K562 (cell line): ENCODE data around the gene VPS16. TPM values are rescaled to one million over a fixed set of nuclear protein-coding genes. Genes with fewer than 3 reads are reported as not detected.

ENCODE experiments used
- ATF3 ChIP-seq, 2 experiments: fragments of 450-650 bp in 1 of 2; sonication (generic) in 1 of 2; formaldehyde crosslinking in 1 of 2; IDR thresholded peaks in 1 of 2; conservative IDR thresholded peaks in 1 of 2; 2 replicates each; pipeline versions ENCODE4 v1.6.1 to v1.8.1; 2016 to 2023; ENCODE audit warnings: mild to moderate bottlenecking in 2 of 2, moderate library complexity in 2 of 2, inconsistent platforms in 1 of 2, missing genetic modification reagents in 1 of 2
- GTF2B ChIP-seq: IDR thresholded peaks from 2 replicates; pipeline ENCODE4 v1.6.1; 2011; ENCODE audit not compliant: insufficient read length; ENCODE audit errors: extremely low read depth
- HCFC1 ChIP-seq: IDR thresholded peaks from 2 replicates; pipeline ENCODE4 v1.6.1; 2012; ENCODE audit warnings: low read depth, low read length, improper control_type of control experiment
- JUN ChIP-seq, 2 experiments: sonication (generic) in 1 of 2; formaldehyde crosslinking in 1 of 2; IDR thresholded peaks; 2 replicates each; pipeline versions ENCODE4 v1.6.1 to v1.8.0; 2012 to 2022; ENCODE audit warnings: borderline replicate concordance in 2 of 2, mild to moderate bottlenecking in 2 of 2, improper control_type of control experiment in 1 of 2, low read depth in 1 of 2, low read length in 1 of 2, missing genetic modification reagents in 1 of 2
- KLF6 ChIP-seq: fragments of 250-450 bp; sonication (Bioruptor Pico); IDR thresholded peaks from 2 replicates; pipeline ENCODE4 v1.4.0; 2020; ENCODE audit warnings: mild to moderate bottlenecking, moderate library complexity, borderline replicate concordance
- LARP7 ChIP-seq: fragments of 450-650 bp; IDR thresholded peaks from 2 replicates; pipeline ENCODE4 v1.6.1; 2016
- MAZ ChIP-seq, 2 experiments: fragments of 450-650 bp in 1 of 2; sonication (generic) in 1 of 2; formaldehyde crosslinking; IDR thresholded peaks in 1 of 2; conservative IDR thresholded peaks in 1 of 2; 2 replicates each; pipeline versions ENCODE4 v1.4.0 to v1.5.0; 2020; ENCODE audit warnings: mild to moderate bottlenecking in 1 of 2, missing genetic modification reagents in 1 of 2
- MITF ChIP-seq: IDR thresholded peaks from 2 replicates; pipeline ENCODE4 v1.6.1; 2014; ENCODE audit warnings: antibody characterized with exemption
- NFIC ChIP-seq: fragments of 450-650 bp; IDR thresholded peaks from 2 replicates; pipeline ENCODE4 v1.6.1; 2017; ENCODE audit warnings: mild to moderate bottlenecking, inconsistent platforms
- NFXL1 ChIP-seq: fragments of 450-650 bp; formaldehyde crosslinking; IDR thresholded peaks from 2 replicates; pipeline ENCODE4 v1.4.0; 2021; ENCODE audit warnings: mild to moderate bottlenecking
- NKRF ChIP-seq: fragments of 450-650 bp; IDR thresholded peaks from 2 replicates; pipeline ENCODE4 v1.6.1; 2016; ENCODE audit warnings: borderline replicate concordance
- SIN3B ChIP-seq: fragments of 450-650 bp; IDR thresholded peaks from 2 replicates; pipeline ENCODE4 v1.6.1; 2017; ENCODE audit warnings: low read depth, mild to moderate bottlenecking, moderate library complexity
- SREBF2 ChIP-seq: sonication (generic); formaldehyde crosslinking; IDR thresholded peaks from 2 replicates; pipeline ENCODE4 v1.4.0; 2020; ENCODE audit warnings: mild to moderate bottlenecking, missing genetic modification reagents
- TEAD1 ChIP-seq, 2 experiments: fragments of 450-650 bp in 1 of 2; sonication (generic) in 1 of 2; formaldehyde crosslinking; IDR thresholded peaks; 2 replicates each; pipeline versions ENCODE4 v1.4.0 to v1.8.0; 2020 to 2022; ENCODE audit warnings: mild to moderate bottlenecking in 2 of 2, missing genetic modification reagents in 1 of 2
- TFAM ChIP-seq: fragments of 250-450 bp; sonication (Bioruptor Pico); conservative IDR thresholded peaks from 2 replicates; pipeline ENCODE4 v1.5.0; 2021; ENCODE audit warnings: mild to moderate bottlenecking, moderate library complexity
- USF1 ChIP-seq: sonication (generic); formaldehyde crosslinking; IDR thresholded peaks from 2 replicates; pipeline ENCODE4 v1.9.0; 2022; ENCODE audit warnings: mild to moderate bottlenecking, missing genetic modification reagents
- ZNF395 ChIP-seq: fragments of 200-800 bp; sonication (Bioruptor generic); IDR thresholded peaks from 2 replicates; pipeline ENCODE4 v1.6.1; 2017; ENCODE audit warnings: missing genetic modification characterization, missing compliant biosample characterization
- polyA plus RNA-seq, 8 experiments: library from polyadenylated mRNA; depleted of rRNA in 4 of 8; stranded (reverse) in 5 of 8; unstranded in 3 of 8; fragments of >200 nt; fragmentation: Nextera tagmentation in 2 of 8; fragmentation: Illumina TruSeq in 1 of 8; extraction: Ambion mirVana in 2 of 8; extraction: Trizol in 1 of 8; gene quantifications; 2 replicates each; pipeline versions ENCODE4 v1.2.1 to v1.2.3, GENCODE V29; 2011 to 2014; ENCODE audit warnings: inconsistent platforms in 1 of 8, missing spikeins in 1 of 8
- total RNA-seq, 7 experiments: library from RNA; depleted of rRNA in 6 of 7; stranded (reverse); fragments of >200 nt in 6 of 7; fragmentation: Illumina TruSeq in 2 of 7; extraction: Trizol in 2 of 7; gene quantifications; 2 replicates each; pipeline versions ENCODE4 v1.2.1 to v1.2.3, GENCODE V29; 2011 to 2021; ENCODE audit warnings: low replicate concordance in 1 of 7

VPS16 gene
- total and polyA plus RNA-seq, 9 of the 15 experiments (the other 6 are each of a cell fraction or from before 2014, with no cell fraction given), result 6.8 to 24.7 (median 14.0) TPM

GRCh38 chr20:2840138-2840966, at the start of gene VPS16, which contains the start of gene PCED1A (continued):
- no peak for TF ChIP-seq ATF3 (IDR thresholded peaks at IDR 0.05)
- TF ChIP-seq ATF3 (CRISPR knock-in tag; conservative IDR thresholded peaks at IDR 0.05), result no peak
- 0 out of 2 replicates have a peak, but pooled peaks have one; percentile 35 for TF ChIP-seq JUN (IDR thresholded peaks at IDR 0.05; ENCODE audit: borderline replicate concordance, low read depth, low read length)
- no peak for TF ChIP-seq JUN (CRISPR knock-in tag; IDR thresholded peaks at IDR 0.05; ENCODE audit: borderline replicate concordance)
- peak in 1 of 2 experiments; percentile 39; a peak in 2 of 4 replicates for TF ChIP-seq MAZ (CRISPR knock-in tag; conservative IDR thresholded peaks at IDR 0.05 in 1 of 2, IDR thresholded peaks at IDR 0.05 in 1 of 2)
- peak; percentile 65; the same call in 1 of the 2 replicates for TF ChIP-seq SIN3B
- TF ChIP-seq GTF2B, result no peak
- peak; percentile 98 for TF ChIP-seq USF1
- TF ChIP-seq SREBF2, result no peak
- TF ChIP-seq KLF6, result no peak
- peak; percentile 71; the same call in 1 of the 2 replicates for TF ChIP-seq ZNF395 (CRISPR knock-in tag)
- TF ChIP-seq TFAM, result no peak
- TF ChIP-seq HCFC1, result peak; percentile 89
- TF ChIP-seq TEAD1 (CRISPR knock-in tag; IDR thresholded peaks at IDR 0.05), result peak in 1 of 2 experiments; percentile 35; a peak in 2 of 4 replicates
- TF ChIP-seq NFIC, result peak; percentile 80
- TF ChIP-seq LARP7, result no peak
- TF ChIP-seq NKRF, result no peak
- no peak for TF ChIP-seq NFXL1
- TF ChIP-seq MITF, result peak; percentile 72; the same call in 1 of the 2 replicates
